Measurements from ENCODE around the gene BOD1. TPM values are rescaled to one million over a fixed set of nuclear protein-coding genes. Genes with fewer than 3 reads are reported as not detected.

BOD1 gene
- total and polyA plus RNA-seq, 9 of the 15 experiments (the other 6 are each of a cell fraction or from before 2014, with no cell fraction given): 10.1 to 31.6 (median 22.6) TPM

GRCh38 chr5:173615884-173616576 lies 420 bp downstream of the BOD1 start (continued):
- TF ChIP-seq CHD7 (IDR thresholded peaks at IDR 0.05; ENCODE audit: low read depth, low read length) (no peak), FOXK1 (CRISPR knock-in tag; IDR thresholded peaks at IDR 0.05; ENCODE audit: borderline replicate concordance) (no peak), ERF (CRISPR knock-in tag; IDR thresholded peaks at IDR 0.05) (no peak), FOXO4 (CRISPR knock-in tag; IDR thresholded peaks at IDR 0.05) (no peak), ETV5 (CRISPR knock-in tag; IDR thresholded peaks at IDR 0.05; ENCODE audit: low read depth) (0 out of 2 replicates have a peak, but pooled peaks have one; percentile 34), ZNF384 (IDR thresholded peaks at IDR 0.05; ENCODE audit: low read depth, low read length) (no peak), NRF1 (conservative IDR thresholded peaks at IDR 0.05 in 1 of 2, IDR thresholded peaks at IDR 0.05 in 1 of 2) (no peak), SNRNP70 (optimal IDR thresholded peaks at IDR 0.05; ENCODE audit: low read depth, low read length) (no peak)

Data from K562 (cell line).